Skeletal muscle tissue (tissue), 4 donors: ENCODE data around the gene ASPN. TPM values are rescaled to one million over a fixed set of nuclear protein-coding genes. Genes with fewer than 3 reads are reported as not detected.
A peak's percentile ranks its signal among the peaks of the same experiment; 100 is the strongest.

ENCODE experiments used
- H3K27ac ChIP-seq: one replicate; pipeline ENCODE4 v1.7.0; 2013; ENCODE audit warnings: mild to moderate bottlenecking, low read depth, low read length, inconsistent platforms
- H3K27me3 ChIP-seq, 3 donors: one replicate each; pipeline ENCODE4 v1.7.0; 2013; ENCODE audit warnings: low read length in 3 of 3; ENCODE audit not compliant: control insufficient read depth in 3 of 3, insufficient read depth in 3 of 3
- H3K36me3 ChIP-seq, 3 donors: one replicate each; pipeline ENCODE4 v1.7.0; 2013; ENCODE audit warnings: low read length in 3 of 3; ENCODE audit not compliant: control insufficient read depth in 3 of 3, insufficient read depth in 3 of 3
- H3K4me1 ChIP-seq, 3 donors: one replicate each; pipeline ENCODE4 v1.7.0; 2013; ENCODE audit warnings: low read length in 3 of 3, mild to moderate bottlenecking in 3 of 3; ENCODE audit not compliant: control insufficient read depth in 3 of 3, insufficient read depth in 3 of 3
- H3K4me3 ChIP-seq, 3 donors: one replicate each; pipeline ENCODE4 v1.7.0; 2013; ENCODE audit warnings: low read length in 3 of 3
- H3K9ac ChIP-seq, 3 donors: one replicate each; pipeline ENCODE4 v1.7.0; 2013; ENCODE audit warnings: low read length in 3 of 3, mild to moderate bottlenecking in 3 of 3, moderate library complexity in 2 of 3, low read depth in 1 of 3
- H3K9me3 ChIP-seq, 3 donors: one replicate each; pipeline ENCODE4 v1.7.0; 2013; ENCODE audit warnings: low read length in 3 of 3; ENCODE audit not compliant: control insufficient read depth in 3 of 3
- total RNA-seq: library from RNA; depleted of rRNA; stranded (reverse); fragments of >200 nt; gene quantifications from one replicate; pipeline ENCODE4 v1.2.3, GENCODE V29; 2014
- donor health status: Osteomylitis.

The ASPN gene
- total RNA-seq, 1 donor from 2014 or later, result 213 TPM

DNA sequence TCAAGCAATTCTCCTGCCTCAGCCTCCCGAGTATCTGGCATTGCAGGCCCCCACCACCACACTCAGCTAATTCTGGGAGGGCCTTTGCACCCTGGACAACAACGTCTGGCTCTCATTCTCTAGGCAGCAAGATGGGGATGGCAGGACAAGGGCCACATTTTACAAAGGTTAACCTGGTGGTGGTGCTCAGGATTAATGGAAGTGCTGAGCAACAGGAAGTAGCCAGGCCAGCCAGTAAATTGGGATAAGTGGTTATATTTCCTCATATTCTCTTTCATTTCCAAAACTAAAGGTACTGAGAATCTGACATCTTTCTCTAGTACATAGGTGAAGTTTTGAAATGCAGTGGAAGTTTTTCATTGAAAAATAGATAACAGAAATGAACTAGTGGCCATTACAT is 24.7 kb upstream of the ASPN start:
- Histone ChIP-seq H3K4me1 (peaks cover 12 to 16% (median 13%) of the 10 kb centered on the region in 3 donors), H3K9ac (no peak overlapping the region), H3K27ac (no peak overlapping the region)

GRCh38 chr9:92506184-92506857 is 24.0 kb upstream of the ASPN start:
- Histone ChIP-seq H3K27me3 (no peaks in the 10 kb centered on the region), H3K4me1 (peaks cover 18 to 20% (median 20%) of the 10 kb centered on the region in 3 donors), H3K9me3 (no peaks in the 10 kb centered on the region), H3K9ac (no peak overlapping the region), H3K27ac (peak overlapping the region; percentile 14), H3K4me3 (no peak overlapping the region), H3K36me3 (peaks cover 0 to 3% (median 0%) of the 10 kb centered on the region in 3 donors)

More for the DNA sequence above, 24.7 kb upstream of the ASPN start:
- no peak overlapping the region for H3K4me3 ChIP-seq
- no peaks in the 10 kb centered on the region for H3K27me3 ChIP-seq
- H3K36me3 ChIP-seq, result peaks cover 0 to 3% (median 0%) of the 10 kb centered on the region in 3 donors
- H3K9me3 ChIP-seq, result no peaks in the 10 kb centered on the region

DNA sequence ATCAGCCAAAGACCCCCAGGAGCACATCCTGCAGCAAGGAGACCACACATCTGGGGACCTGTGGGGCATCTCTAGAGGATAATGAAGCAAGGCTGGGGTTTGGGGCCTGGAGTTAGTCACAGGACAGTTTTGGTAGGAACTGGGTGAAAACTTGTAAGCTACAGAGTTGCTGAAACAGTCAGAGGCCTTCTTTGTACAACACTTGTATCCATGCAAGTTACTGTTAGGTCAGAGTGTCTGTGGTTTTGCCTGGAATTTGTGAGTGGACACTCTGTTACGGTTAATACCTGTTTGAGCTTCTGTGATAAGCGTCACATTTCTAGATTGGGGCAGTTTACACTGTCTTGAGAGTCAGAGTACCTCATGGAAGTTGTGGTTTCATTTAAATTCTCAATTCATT is 22.6 kb upstream of the ASPN start:
- H3K27ac ChIP-seq, result peak overlapping the region; percentile 37
- H3K4me1 ChIP-seq, result peaks cover 18 to 22% (median 20%) of the 10 kb centered on the region in 3 donors
- H3K9me3 ChIP-seq, result no peaks in the 10 kb centered on the region
- H3K27me3 ChIP-seq, result no peaks in the 10 kb centered on the region
- no peak overlapping the region for H3K9ac ChIP-seq
- H3K36me3 ChIP-seq, result peaks cover 0 to 1% (median 0%) of the 10 kb centered on the region in 3 donors
- no peak overlapping the region for H3K4me3 ChIP-seq

- Histone ChIP-seq H3K4me1 (peaks cover 16 to 21% (median 19%) of the 10 kb centered on the region in 3 donors), H3K9me3 (no peaks in the 10 kb centered on the region), H3K27ac (no peak overlapping the region)
Measured at GRCh38 chr9:92503156-92503555, 20.9 kb upstream of the ASPN start.

GRCh38 chr9:92501671-92502393 is 19.5 kb upstream of the ASPN start:
- Histone ChIP-seq H3K9me3 (no peaks in the 10 kb centered on the region), H3K27me3 (no peaks in the 10 kb centered on the region), H3K4me3 (no peak overlapping the region), H3K27ac (peak overlapping the region; percentile 33), H3K36me3 (no peaks in the 10 kb centered on the region), H3K4me1 (peaks cover 8 to 13% (median 9%) of the 10 kb centered on the region in 3 donors), H3K9ac (peak overlapping the region in 1 of 3 donors; percentile 26)

More at GRCh38 chr9:92503156-92503555, 20.9 kb upstream of the ASPN start:
- Histone ChIP-seq H3K9ac (no peak overlapping the region), H3K4me3 (no peak overlapping the region), H3K27me3 (no peaks in the 10 kb centered on the region), H3K36me3 (no peaks in the 10 kb centered on the region)

DNA sequence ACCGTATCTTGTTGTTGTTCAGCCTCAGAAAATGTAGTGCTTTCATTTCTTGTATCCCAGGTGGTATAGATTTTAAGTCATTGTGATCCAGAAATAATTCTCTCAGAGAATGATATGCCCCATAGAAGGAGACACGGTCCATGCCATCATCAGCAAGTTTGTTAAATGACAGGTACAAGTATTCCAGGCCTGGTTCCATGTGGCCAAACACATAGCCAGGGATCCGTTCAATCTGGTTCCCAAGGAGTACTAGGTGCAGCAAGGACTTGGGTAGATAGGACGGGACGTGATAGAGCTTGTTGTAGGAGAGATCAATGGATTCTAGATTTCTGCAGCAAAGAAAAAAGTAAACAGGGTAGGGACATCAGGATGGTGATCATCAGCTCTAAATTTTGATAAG is 18.4 kb upstream of the ASPN start:
- Histone ChIP-seq H3K27ac (no peak overlapping the region), H3K9me3 (no peaks in the 10 kb centered on the region), H3K9ac (no peak overlapping the region), H3K27me3 (no peaks in the 10 kb centered on the region), H3K4me1 (peaks cover 7 to 13% (median 8%) of the 10 kb centered on the region in 3 donors), H3K4me3 (no peak overlapping the region), H3K36me3 (no peaks in the 10 kb centered on the region)

DNA sequence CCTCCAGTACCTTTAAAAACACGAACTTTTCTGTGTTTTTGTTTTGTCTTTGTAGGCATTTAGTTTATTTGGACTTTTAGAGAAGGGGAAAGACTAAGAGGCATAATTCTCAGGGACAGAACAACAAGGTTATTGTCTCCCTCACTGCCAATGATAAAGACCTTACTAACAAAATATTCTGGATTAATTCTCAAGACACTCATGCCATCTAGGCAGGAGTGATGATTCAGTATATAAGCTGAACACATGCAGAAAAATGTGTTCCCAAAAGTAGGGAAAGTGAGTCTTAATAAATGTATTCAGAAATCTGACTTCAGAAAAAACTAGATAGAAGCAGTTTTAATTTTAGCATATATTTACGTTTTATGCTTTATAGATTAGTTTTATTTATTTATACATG is 17.4 kb upstream of the ASPN start:
- Histone ChIP-seq H3K27me3 (no peaks in the 10 kb centered on the region), H3K27ac (no peak overlapping the region), H3K4me1 (peaks cover 6 to 13% (median 8%) of the 10 kb centered on the region in 3 donors), H3K4me3 (no peak overlapping the region), H3K9ac (no peak overlapping the region), H3K9me3 (no peaks in the 10 kb centered on the region), H3K36me3 (no peaks in the 10 kb centered on the region)

DNA sequence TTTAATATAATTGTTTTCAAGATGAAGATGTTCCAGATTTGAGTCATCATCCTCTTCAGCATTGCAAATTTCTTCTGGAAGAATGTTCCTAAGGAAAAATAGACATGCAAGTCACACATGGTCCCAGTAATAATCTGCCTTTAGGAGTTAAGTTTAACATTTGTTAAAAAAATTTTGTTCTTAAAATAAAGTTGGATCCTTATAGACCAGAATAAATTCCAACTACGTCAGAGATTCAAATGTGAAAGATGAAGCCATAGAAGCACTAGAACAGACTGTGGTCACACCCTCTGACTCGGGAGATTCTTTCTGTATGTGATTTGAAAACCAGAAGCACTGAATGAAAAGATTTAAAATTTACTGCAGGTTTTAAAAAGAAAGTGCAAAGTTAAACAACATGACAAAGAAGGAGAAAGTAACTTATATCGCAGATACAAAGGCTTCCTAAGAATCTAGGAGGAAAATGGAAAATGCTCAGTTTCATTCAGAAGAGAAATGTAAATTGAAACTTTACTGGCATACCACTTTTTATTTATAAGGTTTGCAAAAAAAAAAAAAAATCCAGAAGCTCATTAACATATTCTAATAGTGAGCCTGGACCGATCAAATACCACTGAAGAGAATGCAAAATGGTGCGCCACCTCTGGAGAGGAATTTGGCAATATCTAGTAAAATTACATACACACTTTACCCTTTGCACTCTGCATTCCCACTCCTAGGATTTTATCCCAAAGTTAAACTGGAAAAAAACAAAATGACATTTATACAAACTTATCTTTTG is 14.3 kb upstream of the ASPN start:
- Histone ChIP-seq H3K27me3 (no peaks in the 10 kb centered on the region), H3K9ac (no peak overlapping the region), H3K36me3 (no peaks in the 10 kb centered on the region), H3K27ac (no peak overlapping the region), H3K4me1 (peaks cover 0 to 5% (median 2%) of the 10 kb centered on the region in 3 donors), H3K4me3 (no peak overlapping the region), H3K9me3 (no peaks in the 10 kb centered on the region)

GRCh38 chr9:92494856-92495255 is 12.6 kb upstream of the ASPN start:
- no peaks in the 10 kb centered on the region for H3K4me1 ChIP-seq
- no peak overlapping the region for H3K4me3 ChIP-seq
- H3K27ac ChIP-seq, result no peak overlapping the region
- no peaks in the 10 kb centered on the region for H3K9me3 ChIP-seq
- no peak overlapping the region for H3K9ac ChIP-seq
- H3K36me3 ChIP-seq, result no peaks in the 10 kb centered on the region
- no peaks in the 10 kb centered on the region for H3K27me3 ChIP-seq
